Muscle of back (tissue), 11 donors: Measurements from ENCODE around the gene THSD7B. TPM values are rescaled to one million over a fixed set of nuclear protein-coding genes. Genes with fewer than 3 reads are reported as not detected.
"Not testable (repeated sequence)": the region's sequence is repeated elsewhere in the genome, so short reads cannot be mapped to it uniquely, and the experiment has no call there.

Experiments used
- DNase-seq, 3 donors: peaks; one replicate each; pipeline versions ENCODE4 v3.0.0 to v3.0.0-alpha.2; 2013
- polyA plus RNA-seq, 10 donors: library from polyadenylated mRNA; unstranded; fragments of 120-200 nt; gene quantifications; one replicate each; pipeline ENCODE4 v1.2.1, GENCODE V29; 2013; ENCODE audit not compliant: insufficient read length in 10 of 10

Gene THSD7B
- polyA plus RNA-seq, 10 donors: 0.65 to 1.6 (median 0.97) TPM

DNA sequence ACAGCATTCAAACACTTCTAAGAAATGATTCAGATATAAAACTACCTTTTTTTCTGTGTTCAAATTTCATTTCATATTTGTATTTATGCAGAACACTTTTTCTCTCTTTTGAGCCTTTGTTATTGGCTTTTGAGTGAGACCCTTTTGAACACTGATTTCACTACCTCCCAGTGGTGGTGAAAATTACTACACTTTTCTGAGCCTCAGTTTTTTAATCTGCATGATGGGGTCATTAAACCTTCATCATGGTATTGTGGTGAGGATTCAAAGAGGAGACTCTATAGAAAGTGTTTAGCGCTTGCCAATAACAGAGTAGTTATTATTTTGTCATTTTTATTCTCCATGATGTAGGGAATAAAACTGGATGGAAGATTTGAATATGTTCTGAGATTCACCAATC is 169.8 kb downstream of the THSD7B start:
- no peak for DNase-seq

GRCh38 chr2:136956050-136956449 is 190.7 kb downstream of the THSD7B start:
- no peak for DNase-seq

GRCh38 chr2:136957044-136957443 is 191.7 kb downstream of the THSD7B start:
- DNase-seq: no peak

- DNase-seq: no peak
Observed at GRCh38 chr2:136962105-136962725, 196.9 kb downstream of the THSD7B start.

DNA sequence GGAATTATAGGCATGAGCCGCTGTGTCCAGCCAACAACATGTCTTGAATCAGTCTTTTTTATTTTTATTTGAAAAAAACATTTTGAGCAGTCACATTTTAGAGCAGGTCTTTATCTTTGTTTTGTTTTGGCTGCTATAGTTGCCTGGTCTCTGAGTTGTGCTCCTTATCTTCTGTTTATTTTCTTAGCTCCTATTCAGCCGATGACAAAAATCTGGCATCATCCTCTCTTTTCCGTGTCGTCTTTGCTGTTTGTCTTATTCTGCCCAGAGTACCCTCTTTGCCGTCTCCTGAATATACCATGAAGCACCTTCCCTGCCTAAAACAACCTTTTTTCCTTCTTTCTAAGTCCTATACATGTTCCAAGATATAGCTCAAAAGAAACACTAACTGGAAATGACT is 201.1 kb downstream of the THSD7B start:
- DNase-seq: no peak

- no peak for DNase-seq
Observed at GRCh38 chr2:136980303-136980702, 215.0 kb downstream of the THSD7B start.

GRCh38 chr2:136981689-136982088 is 216.3 kb downstream of the THSD7B start:
- not testable (repeated sequence) for DNase-seq

GRCh38 chr2:136985044-136985443 is 219.7 kb downstream of the THSD7B start:
- DNase-seq: peak in 2 of 3 donors; percentile 6 to 8

DNA sequence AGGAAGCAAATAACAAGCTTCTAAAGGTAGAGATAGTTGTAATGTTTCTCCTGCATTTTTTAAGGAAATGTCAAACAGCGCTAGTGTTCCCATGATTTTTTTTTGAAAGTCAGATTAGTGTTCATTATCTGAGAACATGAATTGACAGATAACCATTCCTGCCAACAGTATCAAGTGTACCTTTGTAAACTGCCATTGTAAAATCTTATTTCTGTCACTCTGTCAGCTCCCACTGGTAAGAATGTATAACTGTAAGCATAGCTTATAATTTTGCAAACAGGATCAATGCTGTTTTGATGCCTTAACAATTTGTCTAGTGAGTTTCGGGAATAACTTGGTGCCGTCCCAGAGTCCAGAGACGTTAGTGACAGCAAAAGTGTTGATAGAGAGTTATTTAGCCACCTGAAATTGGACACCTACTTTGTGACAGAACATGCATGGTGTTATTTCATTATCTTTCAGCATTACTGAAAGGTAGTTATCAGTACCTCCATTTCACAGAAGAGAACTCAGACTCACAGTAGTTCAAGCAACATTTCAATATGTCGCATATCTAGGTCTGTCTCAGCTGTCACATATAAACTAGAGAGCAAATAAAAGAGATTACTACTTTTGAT is 221.4 kb downstream of the THSD7B start:
- no peak for DNase-seq

GRCh38 chr2:136990316-136990715 is 225.0 kb downstream of the THSD7B start:
- no peak for DNase-seq

DNA sequence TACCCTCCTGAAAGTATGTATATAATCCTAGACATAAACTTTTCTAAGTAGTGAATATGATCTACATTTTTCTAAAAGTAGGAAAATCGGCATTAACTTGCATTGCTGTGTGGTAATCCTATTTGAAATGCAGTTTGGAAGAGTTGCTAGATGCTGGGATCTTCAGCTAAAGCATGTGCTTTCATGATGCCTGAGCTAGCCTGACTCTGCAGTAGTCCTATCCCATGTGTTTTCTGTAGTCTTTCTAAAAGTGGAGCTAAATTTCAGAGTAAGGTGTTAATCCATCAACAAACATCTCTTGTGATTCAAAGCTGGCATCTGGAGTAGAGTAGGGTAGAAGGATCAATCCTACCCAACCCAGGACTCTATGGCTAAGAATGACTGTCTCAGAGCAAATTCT is 229.4 kb downstream of the THSD7B start:
- DNase-seq: no peak

- no peak for DNase-seq
Observed at GRCh38 chr2:136997557-136997956, 232.2 kb downstream of the THSD7B start.

DNA sequence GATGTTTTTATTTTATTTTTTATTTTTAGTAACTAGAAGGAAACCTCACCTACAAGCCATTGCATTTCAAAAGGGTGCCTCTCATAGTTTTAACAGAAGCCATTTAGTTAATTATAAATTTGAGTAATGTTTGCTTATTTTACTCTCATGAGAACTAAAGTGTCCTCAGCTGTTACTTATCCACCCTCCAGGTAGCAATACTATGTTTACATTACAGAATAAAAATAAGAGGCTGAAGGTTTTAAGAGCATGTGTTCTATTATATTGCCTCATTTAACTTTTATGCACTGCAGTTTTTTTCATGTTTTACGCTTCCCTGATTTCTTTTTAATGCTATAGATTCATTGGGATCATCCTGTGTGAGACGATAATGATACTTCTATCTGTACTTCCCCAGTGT is 235.5 kb downstream of the THSD7B start:
- DNase-seq: no peak

- no peak for DNase-seq
Observed at GRCh38 chr2:137002896-137003295, 237.6 kb downstream of the THSD7B start.

GRCh38 chr2:137005210-137005609 is 239.9 kb downstream of the THSD7B start:
- no peak for DNase-seq

- DNase-seq: no peak
Observed at GRCh38 chr2:137007938-137008337, 242.6 kb downstream of the THSD7B start.

- peak in 1 of 3 donors; percentile 4 for DNase-seq
Observed at GRCh38 chr2:137009953-137010352, 244.6 kb downstream of the THSD7B start.

GRCh38 chr2:137020452-137021196 is 255.3 kb downstream of the THSD7B start:
- DNase-seq: no peak

DNA sequence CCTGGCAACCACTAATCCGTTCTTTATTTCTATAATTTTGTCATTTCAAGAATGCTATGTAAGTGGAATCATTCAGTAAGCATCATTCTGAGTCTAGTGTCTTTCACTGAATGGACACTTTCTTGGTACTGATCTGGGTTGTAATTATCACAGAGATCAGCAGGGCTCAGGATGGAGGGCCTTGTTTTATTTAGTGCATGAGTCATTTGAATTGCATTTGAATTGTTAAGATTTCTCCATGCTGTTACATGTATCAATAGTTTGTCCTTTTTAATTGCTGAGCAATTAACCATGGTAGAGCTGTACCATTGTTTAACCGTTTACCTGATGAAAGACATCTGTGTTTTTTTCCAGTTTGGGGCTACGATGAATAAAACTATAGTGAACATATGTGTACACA is 256.4 kb downstream of the THSD7B start:
- DNase-seq: no peak

- DNase-seq: no peak
Observed at GRCh38 chr2:137023205-137023604, 257.9 kb downstream of the THSD7B start.

DNA sequence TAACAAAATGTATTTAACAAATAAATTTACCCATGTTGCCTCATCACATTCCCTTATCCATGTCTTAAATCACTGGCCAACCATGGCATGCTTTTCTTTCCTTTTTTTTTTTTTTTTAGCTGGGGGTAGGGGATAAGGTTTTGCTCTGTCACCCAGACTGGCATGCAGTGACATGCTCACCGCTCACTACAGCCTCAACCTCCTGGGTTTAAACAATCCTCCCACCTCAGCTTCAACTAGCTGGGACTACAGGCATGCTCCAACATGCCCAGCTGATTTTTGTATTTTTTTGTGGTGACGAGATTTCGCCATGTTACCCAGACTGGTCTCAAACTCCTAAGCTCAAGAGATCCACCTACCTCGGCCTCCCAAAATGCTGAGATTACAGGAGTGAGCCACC is 266.4 kb downstream of the THSD7B start:
- DNase-seq: no peak

GRCh38 chr2:137036619-137037018 is 271.3 kb downstream of the THSD7B start:
- DNase-seq: no peak

GRCh38 chr2:137039482-137040152 is 274.3 kb downstream of the THSD7B start:
- no peak for DNase-seq
